Islet precursor cell (in vitro differentiated cells): ENCODE results near the gene CTNND2.
A peak's percentile ranks its signal among the peaks of the same experiment; 100 is the strongest.

ENCODE experiments used
- DNase-seq: peaks from one replicate; pipeline ENCODE4 v3.0.0-alpha.2; 2018

CTNND2 gene

DNA sequence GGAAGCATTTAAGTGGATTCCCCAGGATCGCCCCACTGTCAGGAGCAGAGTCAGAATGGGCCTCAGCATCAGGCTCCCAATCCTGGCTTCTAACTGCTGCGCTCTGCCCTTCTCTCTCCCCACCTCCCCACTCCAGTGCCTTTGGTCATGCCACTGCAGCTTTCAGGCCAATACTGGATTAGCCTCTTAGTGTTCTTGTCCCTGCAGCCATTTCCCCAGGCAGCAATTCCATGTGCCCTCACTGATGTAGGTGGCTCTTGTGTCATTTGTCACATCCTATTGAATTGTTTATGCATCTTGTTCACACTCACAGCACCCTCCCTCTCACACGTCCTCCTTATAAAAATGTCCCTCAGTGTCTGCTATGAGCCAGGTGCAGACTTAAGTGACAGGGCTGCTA, 599.0 kb downstream of the CTNND2 start:
- DNase-seq, result no peak

DNA sequence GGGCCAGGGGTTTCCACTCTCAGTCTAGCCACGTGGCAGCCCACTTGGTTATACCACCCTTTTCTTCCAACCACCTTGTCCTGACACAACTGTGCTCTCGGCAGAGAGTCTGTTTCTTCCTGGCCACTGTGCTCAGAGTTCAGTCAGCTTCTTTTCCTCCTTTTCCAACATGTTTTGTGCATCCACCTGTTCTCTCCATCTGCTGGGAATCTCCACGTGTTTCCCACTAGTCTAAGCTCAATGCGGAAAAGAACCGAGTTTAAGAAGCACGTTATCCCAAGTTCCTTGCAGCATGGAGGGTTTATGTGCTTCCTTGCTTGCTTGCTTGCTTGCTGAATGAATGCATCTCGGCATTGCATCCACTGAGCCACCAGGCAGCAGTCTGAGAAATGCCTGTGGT, 599.6 kb downstream of the CTNND2 start:
- DNase-seq, result no peak

- no peak for DNase-seq
Observed at GRCh38 chr5:11302663-11303062, 601.6 kb downstream of the CTNND2 start.

DNA sequence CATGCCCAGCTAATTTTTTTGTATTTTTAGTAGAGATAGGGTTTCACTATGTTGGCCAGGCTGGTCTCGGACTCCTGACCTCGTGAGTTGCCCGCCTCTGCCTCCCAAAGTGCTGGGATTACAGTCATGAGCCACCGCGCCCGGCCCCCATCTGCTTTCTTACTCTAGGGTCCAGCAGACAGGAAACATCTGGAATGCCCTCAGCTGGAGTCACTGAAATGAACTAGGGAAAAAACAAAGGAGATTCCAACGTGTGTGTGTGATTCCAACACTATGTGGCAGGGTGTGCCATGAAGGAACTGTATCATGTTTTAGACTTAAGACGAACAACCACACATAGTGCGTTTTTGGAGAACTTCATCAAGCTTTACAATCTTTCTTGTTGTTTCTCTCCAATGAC, 603.1 kb downstream of the CTNND2 start:
- DNase-seq, result no peak

- DNase-seq, result no peak
Observed at GRCh38 chr5:11300736-11301135, 603.5 kb downstream of the CTNND2 start.

DNA sequence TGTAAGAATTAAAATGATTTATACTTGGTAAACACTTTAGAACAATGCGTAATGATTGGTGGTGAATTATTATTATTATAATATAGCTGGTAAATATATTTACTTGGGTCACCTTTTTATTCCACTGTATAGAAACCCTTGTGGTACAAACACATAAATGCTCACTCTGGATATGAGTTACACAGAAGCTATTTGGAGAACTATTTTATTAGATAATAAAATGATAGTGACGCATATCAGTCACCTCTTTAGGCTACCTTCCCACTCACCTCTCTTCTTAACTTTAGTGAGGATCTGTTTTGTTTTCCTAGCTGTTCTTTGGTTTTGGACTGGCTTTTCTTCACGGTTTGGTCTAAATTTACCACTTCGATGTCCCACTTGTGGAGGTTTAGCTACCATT, 605.4 kb downstream of the CTNND2 start:
- no peak for DNase-seq

GRCh38 chr5:11293523-11293922, 610.7 kb downstream of the CTNND2 start:
- DNase-seq, result no peak

GRCh38 chr5:11292648-11293356, 611.4 kb downstream of the CTNND2 start:
- no peak for DNase-seq

- no peak for DNase-seq
Observed at GRCh38 chr5:11289733-11290132, 614.5 kb downstream of the CTNND2 start.

- no peak for DNase-seq
Observed at GRCh38 chr5:11289208-11289607, 615.0 kb downstream of the CTNND2 start.

GRCh38 chr5:11281842-11282241, 622.4 kb downstream of the CTNND2 start:
- DNase-seq, result no peak

DNA sequence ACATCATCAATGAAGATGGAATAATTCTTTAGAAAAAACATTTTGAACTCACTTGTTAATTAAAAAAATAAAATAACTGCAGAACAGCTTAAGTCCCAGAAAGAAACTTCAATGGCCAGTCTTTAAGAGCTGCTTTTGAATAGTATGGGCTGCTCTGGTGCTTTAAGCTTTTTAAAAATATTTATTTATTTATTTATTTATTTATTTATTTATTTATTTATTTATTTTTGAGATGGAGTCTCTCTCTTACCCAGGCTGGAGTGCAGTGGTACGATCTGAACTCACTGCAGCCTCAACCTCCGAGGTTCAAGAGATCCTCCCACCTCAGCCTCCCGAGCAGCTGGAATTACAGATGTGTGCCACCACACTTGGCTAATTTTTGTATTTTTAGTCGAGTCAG, 626.9 kb downstream of the CTNND2 start:
- DNase-seq, result no peak

- DNase-seq, result no peak
Observed at GRCh38 chr5:11273180-11273903, 630.9 kb downstream of the CTNND2 start.

DNA sequence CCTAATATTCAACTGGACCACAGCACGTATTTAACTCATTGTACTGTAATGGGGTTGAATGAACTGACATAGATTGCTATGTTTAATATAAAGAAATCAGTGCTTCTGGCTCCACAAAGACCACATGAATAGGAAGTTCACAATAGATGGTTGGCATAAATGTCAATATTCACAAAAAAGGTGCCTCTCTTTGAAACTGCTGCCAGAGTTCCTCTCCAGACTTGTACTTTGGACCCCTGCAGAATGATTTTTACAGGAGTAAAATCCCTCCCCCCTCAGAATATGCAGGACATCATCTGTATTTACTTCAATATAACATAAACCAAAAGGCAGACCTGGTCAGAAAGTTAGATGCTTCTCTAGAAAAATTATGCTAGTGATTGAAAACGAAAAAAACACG, 634.7 kb downstream of the CTNND2 start:
- DNase-seq, result no peak

GRCh38 chr5:11268891-11269290, 635.4 kb downstream of the CTNND2 start:
- DNase-seq, result no peak

- DNase-seq, result no peak
Observed at GRCh38 chr5:11266331-11266730, 637.9 kb downstream of the CTNND2 start.

DNA sequence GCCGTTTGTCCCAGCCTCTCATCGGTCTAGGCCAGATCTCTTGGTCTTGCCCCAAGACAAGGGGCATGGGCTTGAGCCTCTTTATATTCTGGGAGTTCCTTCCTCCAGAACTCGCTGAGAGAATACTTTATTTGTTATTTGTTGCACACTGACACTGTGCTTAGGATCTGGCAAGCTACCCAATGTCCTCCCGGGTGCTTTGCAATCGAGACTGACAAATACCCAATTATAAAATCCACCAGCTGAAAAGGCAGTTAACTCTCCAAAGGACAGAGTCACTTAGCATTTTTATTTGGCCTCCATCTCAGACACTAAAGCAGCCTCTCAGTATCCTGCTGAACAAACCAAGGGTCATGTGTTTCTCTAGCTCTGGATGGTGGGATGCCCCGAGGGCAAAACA, 643.0 kb downstream of the CTNND2 start:
- DNase-seq, result no peak

DNA sequence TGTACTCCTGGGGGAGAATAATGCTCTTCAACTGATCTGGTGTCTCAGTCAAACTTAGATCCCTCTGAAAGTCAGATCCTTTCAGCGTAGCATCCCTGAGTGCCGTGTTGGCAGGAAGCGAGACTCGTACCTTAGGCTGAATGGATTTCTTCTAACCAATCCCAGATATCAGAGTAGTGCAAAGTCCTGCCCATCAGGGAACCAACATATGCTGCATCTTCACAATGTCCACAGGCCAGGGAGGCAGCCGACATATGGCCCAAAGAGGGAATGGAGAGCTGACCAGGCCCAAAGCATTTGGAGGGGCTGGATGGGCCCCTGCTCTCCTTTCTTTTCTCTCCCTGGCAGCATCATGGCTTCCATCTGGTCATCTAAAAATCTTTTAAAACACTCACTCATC, 646.2 kb downstream of the CTNND2 start:
- DNase-seq, result no peak

- no peak for DNase-seq
Observed at GRCh38 chr5:11252523-11252922, 651.7 kb downstream of the CTNND2 start.

GRCh38 chr5:11252075-11252474, 652.2 kb downstream of the CTNND2 start:
- DNase-seq, result no peak

DNA sequence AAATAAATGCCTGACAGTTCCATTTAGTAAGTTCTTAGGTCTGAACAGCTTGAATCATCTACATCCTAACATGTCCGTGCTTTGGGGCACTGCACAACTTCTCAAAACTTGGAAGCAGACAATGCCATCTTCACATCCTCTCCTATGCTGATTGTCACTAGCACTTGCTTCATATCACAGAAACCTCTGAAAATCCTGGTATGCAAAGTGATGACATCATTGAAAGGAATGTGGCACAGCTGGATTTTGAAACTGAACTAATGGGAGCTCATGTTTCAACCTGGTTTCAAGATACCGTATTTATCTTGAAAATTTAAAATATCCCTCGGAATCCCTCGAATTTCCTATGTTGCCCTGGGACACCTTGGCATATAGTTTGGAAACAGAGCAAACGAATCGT, 653.0 kb downstream of the CTNND2 start:
- DNase-seq, result peak; percentile 65

DNA sequence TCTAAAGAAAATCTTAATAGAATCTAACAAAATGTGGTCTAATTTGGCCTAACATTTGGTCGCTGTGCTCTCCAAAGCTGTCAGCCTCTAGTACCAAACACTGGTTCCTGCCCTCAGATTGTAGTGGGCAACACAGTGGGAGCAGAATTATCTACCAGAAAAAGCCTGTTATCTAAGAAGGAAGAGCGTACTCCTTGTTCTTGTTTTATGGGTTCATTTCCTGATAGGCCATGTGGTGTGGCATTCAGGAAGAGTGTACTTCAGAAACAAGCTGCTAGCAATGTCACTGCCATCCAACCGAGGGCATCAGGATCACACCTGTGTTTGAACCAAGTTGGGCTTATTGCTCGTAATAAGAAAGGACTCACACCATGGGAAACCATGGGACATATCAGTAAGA, 655.3 kb downstream of the CTNND2 start:
- no peak for DNase-seq

DNA sequence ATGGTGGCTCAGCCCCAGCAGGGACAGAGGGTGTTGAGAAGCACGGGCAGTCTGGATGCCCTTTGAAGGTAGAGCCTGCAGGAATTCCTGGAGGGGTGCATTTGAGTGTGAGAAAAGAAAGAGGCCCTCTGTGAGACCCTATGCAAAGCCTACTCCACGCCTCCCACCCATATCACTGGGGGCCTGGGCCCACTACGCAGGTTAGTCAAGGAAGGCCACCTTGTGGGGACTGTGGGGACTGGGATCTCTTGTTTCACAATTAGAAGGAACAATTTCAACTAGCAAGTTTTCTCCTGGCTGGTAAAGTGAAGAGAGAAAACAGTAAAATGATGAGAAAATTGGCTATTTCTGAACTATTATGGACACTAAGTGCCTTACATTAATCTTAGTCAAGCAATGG, 657.0 kb downstream of the CTNND2 start:
- DNase-seq, result no peak

DNA sequence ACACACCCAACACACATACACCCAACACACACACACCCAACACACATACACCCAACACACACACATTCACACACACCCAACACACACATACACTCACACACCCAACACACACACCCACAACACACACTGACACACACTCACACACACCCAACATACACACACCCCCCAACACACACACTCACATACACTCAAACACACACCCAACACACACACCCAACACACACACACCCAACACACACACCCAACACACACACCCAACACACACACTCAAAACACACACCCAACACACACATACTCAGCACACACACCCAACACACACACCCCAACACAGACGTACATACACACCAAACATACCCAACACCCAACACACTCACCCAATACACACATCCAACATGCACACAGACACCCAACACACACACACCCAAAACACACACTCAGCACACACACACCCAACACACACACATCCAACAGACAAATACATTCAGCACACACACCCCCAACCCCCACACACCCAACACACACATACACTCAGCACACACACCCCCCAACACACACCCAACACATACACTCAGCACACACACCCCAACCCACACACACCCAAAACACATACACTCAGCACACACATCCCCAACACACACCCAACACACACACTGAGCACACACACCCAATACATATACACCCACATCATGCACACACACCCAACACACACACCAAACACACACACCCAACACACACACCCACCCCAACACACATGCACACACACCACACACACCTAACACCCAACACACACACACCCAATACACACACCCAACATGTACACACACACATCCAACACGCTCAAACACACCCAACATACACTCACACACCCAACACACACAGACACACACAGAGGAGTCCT, 663.7 kb downstream of the CTNND2 start:
- DNase-seq, result no peak
